HFFc6 (cell line): ENCODE results near the gene ZNF655. TPM values are rescaled to one million over a fixed set of nuclear protein-coding genes. Genes with fewer than 3 reads are reported as not detected.

ENCODE experiments used
- DNase-seq: peaks from one replicate; pipeline ENCODE4 v3.0.0-alpha.2; 2018
- H3K27ac Mint-ChIP-seq: 2 replicates; pipeline ENCODE4 v1.8.0; 2020; ENCODE audit warnings: mild to moderate bottlenecking, mixed read lengths
- H3K27me3 Mint-ChIP-seq: 2 replicates; pipeline ENCODE4 v1.8.0; 2021; ENCODE audit warnings: mild to moderate bottlenecking, moderate library complexity, mixed read lengths; ENCODE audit not compliant: insufficient read depth
- H3K36me3 Mint-ChIP-seq: 2 replicates; pipeline ENCODE4 v1.8.0; 2021; ENCODE audit warnings: low read depth, mixed read lengths
- H3K4me1 Mint-ChIP-seq: 2 replicates; pipeline ENCODE4 v1.8.0; 2020; ENCODE audit warnings: low read depth, mixed read lengths
- H3K4me3 Mint-ChIP-seq: 2 replicates; pipeline ENCODE4 v1.8.0; 2020; ENCODE audit warnings: mild to moderate bottlenecking, moderate library complexity, mixed read lengths
- H3K9me3 Mint-ChIP-seq: 2 replicates; pipeline ENCODE4 v1.8.0; 2020; ENCODE audit warnings: mild to moderate bottlenecking, mixed read lengths
- long read RNA-seq: library from polyadenylated mRNA; unstranded; transcript quantifications from one replicate; pipeline ENCODE4 v2.0.0, GENCODE V29; 2019
- total RNA-seq, 6 experiments: library from RNA; stranded (reverse); fragmentation: NEBNext Ultra II Directional; extraction: Animal tissue kit (Norgen Biotek cat#: 25700); gene quantifications; 2 replicates in 1 of 6; 3 replicates in 5 of 6; pipeline ENCODE4 v1.2.3, GENCODE V29; 2021
- TF ChIP-seq, protein P1 (sequence below): fragments of 200-600 bp; sonication (generic); IDR thresholded peaks from 2 replicates; pipeline ENCODE4 v1.5.0; 2021; ENCODE audit warnings: antibody characterized with exemption, mild to moderate bottlenecking

The ZNF655 gene
- 10 to 100 TPM; 38.6 to 50.0 (median 43.5) TPM for total RNA-seq
- long read RNA-seq, full-length matches to known transcripts: 22 of 39 reads
- long read RNA-seq, partial matches to known transcripts: 1 of 39 reads
- long read RNA-seq, other reads (novel, unspliced or antisense): 16 of 39 reads

GRCh38 chr7:99558306-99559174, at the start of gene ZNF655:
TSS of gene ZNF655 (plus strand) at chr7:99558642. CDS start at chr7:99560560, 1,918 bp downstream.
- Mint-ChIP-seq H3K9me3 (no peaks in the 10 kb centered on the region), H3K27me3 (no peaks in the 10 kb centered on the region; the same call in none of the 2 replicates), H3K27ac (peak within 1 kb of the TSS; percentile 96), H3K4me1 (peaks cover 47% of the 10 kb centered on the region), H3K4me3 (peak within 1 kb of the TSS; percentile 98), H3K36me3 (peaks cover 52% of the 10 kb centered on the region)
- TF ChIP-seq, protein P1, sequence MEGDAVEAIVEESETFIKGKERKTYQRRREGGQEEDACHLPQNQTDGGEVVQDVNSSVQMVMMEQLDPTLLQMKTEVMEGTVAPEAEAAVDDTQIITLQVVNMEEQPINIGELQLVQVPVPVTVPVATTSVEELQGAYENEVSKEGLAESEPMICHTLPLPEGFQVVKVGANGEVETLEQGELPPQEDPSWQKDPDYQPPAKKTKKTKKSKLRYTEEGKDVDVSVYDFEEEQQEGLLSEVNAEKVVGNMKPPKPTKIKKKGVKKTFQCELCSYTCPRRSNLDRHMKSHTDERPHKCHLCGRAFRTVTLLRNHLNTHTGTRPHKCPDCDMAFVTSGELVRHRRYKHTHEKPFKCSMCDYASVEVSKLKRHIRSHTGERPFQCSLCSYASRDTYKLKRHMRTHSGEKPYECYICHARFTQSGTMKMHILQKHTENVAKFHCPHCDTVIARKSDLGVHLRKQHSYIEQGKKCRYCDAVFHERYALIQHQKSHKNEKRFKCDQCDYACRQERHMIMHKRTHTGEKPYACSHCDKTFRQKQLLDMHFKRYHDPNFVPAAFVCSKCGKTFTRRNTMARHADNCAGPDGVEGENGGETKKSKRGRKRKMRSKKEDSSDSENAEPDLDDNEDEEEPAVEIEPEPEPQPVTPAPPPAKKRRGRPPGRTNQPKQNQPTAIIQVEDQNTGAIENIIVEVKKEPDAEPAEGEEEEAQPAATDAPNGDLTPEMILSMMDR: peak; percentile 42; the same call in 1 of the 2 replicates
- DNase-seq: peak; percentile 77

DNA sequence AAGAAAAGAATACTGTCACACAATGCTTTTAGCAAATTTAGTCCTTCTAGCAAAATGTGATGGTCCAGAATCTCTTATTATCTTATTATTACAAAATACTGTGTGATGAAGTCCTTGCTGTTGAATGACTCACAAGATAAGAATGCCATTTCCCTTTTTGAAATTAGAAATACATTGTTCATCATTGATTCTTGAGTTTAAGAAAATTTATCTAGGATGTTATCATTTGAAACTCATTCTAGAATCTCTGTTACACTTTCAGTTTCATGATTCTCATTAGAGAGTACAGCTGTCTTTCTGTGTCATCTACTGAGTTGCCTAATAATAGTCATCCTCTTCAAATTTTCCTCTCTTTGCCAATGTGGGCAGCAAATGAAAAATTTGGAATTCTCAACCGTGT, 44.4 kb upstream of the ZNF655 start:
- Mint-ChIP-seq H3K4me1 (peaks cover 7% of the 10 kb centered on the region), H3K9me3 (no peaks in the 10 kb centered on the region), H3K4me3 (no peak overlapping the region; the same call in 1 of the 2 replicates), H3K27me3 (peaks cover 1% of the 10 kb centered on the region; the same call in 1 of the 2 replicates), H3K36me3 (peaks cover 21% of the 10 kb centered on the region), H3K27ac (peak overlapping the region; percentile 65)
- TF ChIP-seq, protein P1: no peak
- DNase-seq: peak; percentile 9

GRCh38 chr7:99521399-99521798, 37.0 kb upstream of the ZNF655 start:
- no peaks in the 10 kb centered on the region for H3K9me3 Mint-ChIP-seq
- H3K27me3 Mint-ChIP-seq: no peaks in the 10 kb centered on the region
- TF ChIP-seq, protein P1: no peak
- peaks cover 48% of the 10 kb centered on the region for H3K36me3 Mint-ChIP-seq
- no peak overlapping the region for H3K27ac Mint-ChIP-seq
- DNase-seq: no peak
- no peak overlapping the region for H3K4me3 Mint-ChIP-seq
- H3K4me1 Mint-ChIP-seq: no peaks in the 10 kb centered on the region

DNA sequence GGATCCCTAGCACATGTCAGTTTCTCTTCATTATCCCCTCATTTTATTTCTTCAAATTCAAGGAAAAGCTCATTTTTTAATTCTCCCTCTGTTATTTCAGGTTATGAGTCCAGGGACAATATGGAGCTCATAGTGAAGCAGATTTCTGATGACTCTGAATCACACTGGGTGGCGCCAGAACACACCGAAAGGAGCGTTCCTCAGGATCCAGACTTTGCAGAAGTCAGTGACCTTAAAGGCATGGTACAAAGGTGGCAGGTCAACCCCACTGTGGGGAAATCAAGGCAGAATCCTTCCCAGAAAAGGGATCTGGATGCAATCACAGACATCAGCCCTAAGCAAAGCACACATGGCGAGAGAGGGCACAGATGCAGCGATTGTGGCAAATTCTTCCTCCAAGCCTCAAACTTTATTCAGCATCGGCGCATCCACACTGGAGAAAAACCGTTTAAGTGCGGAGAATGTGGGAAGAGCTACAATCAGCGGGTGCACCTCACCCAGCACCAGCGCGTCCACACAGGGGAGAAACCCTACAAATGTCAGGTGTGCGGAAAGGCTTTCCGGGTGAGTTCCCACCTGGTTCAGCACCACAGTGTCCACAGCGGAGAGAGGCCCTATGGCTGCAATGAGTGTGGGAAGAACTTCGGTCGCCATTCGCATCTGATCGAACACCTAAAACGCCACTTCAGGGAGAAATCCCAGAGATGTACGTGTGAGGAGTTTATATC, 32.6 kb upstream of the ZNF655 start:
- H3K27ac Mint-ChIP-seq: no peak overlapping the region
- TF ChIP-seq, protein P1: peak; percentile 44; the same call in 1 of the 2 replicates
- H3K4me3 Mint-ChIP-seq: no peak overlapping the region
- no peak for DNase-seq
- no peaks in the 10 kb centered on the region for H3K27me3 Mint-ChIP-seq
- peaks cover 31% of the 10 kb centered on the region for H3K9me3 Mint-ChIP-seq
- H3K36me3 Mint-ChIP-seq: peaks cover 71% of the 10 kb centered on the region
- H3K4me1 Mint-ChIP-seq: no peaks in the 10 kb centered on the region

DNA sequence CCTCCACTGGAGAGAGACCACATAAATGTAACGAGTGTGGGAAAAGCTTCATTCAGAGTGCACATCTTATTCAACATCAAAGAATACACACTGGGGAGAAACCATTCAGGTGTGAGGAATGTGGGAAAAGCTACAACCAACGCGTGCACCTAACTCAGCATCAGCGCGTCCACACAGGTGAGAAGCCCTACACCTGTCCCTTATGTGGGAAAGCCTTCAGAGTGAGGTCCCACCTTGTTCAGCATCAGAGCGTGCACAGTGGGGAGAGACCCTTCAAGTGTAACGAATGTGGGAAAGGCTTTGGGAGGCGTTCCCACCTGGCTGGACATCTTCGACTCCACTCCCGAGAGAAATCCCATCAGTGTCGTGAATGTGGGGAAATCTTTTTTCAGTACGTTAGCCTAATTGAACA, 27.1 kb upstream of the ZNF655 start:
- peaks cover 87% of the 10 kb centered on the region for H3K36me3 Mint-ChIP-seq
- no peak overlapping the region for H3K27ac Mint-ChIP-seq
- peaks cover 72% of the 10 kb centered on the region for H3K9me3 Mint-ChIP-seq
- no peaks in the 10 kb centered on the region for H3K4me1 Mint-ChIP-seq
- no peak overlapping the region for H3K4me3 Mint-ChIP-seq
- 0 out of 2 replicates have a peak, but pooled peaks cover 2% of the 10 kb centered on the region for H3K27me3 Mint-ChIP-seq
- DNase-seq: peak; percentile 18
- TF ChIP-seq, protein P1: no peak
